ENCODE measurements around the gene SFTPA1.
"Not testable (repeated sequence)": the region's sequence is repeated elsewhere in the genome, so short reads cannot be mapped to it uniquely, and the experiment has no call there.

Gene SFTPA1

DNA sequence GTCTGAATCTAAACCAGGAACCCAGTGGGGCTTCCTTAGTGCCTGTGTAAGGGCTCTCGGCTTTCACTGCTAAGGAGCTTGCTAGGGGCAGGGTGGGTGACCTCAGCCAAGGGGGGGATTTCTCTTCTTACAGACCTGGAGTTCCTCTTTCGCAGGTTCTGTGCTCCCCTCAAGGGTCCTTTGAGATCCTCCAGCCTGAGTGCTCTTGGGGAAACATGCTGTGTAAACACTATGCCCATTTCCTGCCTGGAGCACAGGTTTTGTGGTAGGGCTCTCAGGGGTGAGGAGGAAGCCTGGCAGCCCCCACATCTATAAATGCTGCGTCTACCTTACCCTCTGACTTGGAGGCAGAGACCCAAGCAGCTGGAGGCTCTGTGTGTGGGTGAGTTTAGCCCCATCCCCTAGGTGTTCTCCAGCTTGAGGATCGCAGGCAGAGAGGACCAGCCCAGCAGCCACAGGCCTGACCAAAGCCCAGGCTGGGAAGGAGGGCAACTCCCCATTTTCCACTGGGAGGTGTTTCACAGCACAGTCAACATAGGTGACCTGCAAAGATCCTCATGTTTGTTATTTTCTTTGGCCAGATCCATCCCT is at the start of gene SFTPA1:
Gene SFTPA1 (plus strand): TSS at position 339 of the 591 bp plus-strand sequence. CDS start 887 bp downstream, outside the sequence.
- DNase-seq (ENCODE audit: low spot score): no peak

DNA sequence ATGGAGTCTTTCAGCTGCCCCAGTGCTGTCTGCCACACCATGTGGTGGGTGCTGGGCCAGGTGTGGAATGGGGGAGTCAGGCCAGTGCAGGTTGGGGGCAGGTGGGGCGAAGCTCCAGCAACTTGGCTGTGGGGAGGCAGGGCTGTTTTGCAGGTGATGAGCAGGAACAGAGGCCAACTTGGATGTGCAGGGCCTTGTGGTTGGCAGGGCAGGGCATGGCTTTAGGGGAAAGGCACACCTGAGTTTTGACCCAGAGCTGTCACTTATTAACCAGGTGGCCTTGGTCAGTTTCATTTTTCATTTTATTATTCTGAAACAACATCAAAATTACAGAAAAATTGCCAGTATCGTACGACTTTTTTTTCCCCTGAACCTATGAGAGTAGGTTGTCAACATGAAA is 49.5 kb upstream of the SFTPA1 start:
- no peak for DNase-seq (ENCODE audit: low spot score)

DNA sequence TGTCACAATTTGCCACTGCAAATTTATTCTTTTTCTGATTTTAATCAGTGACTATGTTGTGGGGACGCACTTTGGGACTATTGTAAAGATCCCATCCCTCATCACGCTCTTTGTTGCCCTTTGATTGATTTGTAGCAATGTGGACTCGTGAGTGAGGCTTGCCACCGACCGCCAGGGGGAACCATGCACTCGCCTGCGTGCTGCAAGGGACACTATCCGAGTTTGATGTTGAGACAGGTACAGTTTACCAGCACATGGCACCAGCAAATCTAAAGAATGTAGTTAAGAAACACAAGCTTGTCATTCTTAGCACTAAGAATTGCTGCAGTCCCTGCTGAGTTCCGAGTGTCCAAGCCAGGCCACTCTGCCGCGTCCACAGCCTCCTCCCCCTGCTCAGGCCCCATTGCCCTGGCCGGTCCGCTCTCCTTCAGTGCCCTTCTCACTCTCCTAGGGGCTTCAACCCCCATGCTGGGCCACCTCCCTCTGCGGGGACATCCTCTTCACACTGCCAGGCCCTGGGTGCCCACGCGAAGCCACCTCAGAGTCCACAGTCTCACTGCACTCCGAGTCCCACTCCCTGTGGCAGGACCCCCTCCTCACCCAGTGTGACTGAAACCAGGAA is 48.5 kb upstream of the SFTPA1 start:
- peak; percentile 71 for DNase-seq (ENCODE audit: low spot score)

DNA sequence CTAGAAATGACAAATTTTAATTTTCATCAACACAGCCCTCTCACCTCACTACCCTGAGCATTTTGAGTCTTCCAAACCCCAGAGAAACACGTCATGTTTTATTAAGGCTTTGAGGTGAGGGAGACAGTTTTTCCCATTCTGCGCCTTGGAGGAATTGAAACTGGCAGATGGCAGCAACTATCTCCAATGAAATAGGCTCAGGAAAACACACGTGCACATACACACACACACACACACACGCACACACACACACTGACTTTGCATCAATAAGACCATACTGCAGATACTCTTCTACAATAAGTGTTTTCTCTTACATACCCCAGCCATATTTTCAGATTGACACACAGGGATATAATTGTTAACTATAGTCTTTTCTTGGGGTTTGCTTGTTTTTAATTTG is 47.3 kb upstream of the SFTPA1 start:
- no peak for DNase-seq (ENCODE audit: low spot score)

DNA sequence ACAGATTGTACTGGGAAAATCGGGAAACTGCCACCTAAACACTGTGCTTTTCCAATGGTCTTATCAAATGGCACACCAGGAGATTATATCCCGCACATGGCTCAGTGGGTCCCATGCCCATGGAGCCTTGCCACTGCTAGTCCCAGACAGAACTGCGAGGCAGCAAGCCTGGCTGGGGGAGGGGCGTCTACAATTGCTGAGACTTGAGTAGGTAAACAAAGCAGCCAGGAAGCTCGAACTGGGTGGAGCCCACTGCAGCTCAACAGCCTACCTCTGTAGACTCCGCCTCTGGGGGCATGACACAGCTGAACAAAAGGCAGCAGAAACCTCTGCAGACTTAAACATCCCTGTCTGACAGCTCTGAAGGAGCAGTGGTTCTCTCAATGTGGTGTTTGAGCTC is 40.1 kb upstream of the SFTPA1 start:
- DNase-seq (ENCODE audit: low spot score): not testable (repeated sequence)

DNA sequence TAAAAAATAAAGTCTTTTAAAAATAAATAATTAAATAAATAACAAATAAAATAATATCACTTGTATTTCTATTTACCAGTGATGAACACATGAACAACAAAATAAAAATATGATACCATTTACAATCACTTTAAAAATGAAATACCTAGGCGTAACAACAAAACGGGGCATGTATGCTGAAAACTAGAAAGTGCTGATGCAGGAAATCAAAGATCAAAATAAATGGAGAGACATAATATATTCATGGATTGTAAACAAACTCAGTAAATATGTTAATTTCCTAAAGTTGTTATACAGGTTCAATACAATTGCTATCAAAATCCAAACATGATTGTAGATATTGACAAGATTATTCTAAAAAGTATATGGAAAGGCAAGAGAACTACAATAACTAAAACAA is 31.4 kb upstream of the SFTPA1 start:
- DNase-seq (ENCODE audit: low spot score): no peak

DNA sequence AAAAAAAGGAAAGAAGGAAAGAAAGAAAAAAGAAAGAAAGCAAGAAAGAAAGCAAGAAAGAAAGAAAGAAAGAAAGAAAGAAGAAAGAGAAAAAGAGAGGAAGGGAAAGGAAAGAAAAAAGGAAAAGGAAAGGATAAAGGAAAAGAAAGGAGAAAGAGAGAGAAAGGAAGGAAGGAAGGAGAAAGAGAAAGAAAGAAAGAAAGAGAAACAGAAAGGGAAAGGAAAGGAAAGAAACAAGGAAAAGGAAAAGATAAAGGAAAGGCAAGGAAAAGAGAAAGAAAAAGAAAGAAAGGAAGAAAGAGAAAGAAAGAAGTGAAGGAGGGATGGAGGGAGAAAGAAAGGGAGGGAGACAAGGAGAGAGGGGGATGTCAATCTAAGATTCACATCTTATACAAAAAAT is 29.7 kb upstream of the SFTPA1 start:
- DNase-seq (ENCODE audit: low spot score): no peak

DNA sequence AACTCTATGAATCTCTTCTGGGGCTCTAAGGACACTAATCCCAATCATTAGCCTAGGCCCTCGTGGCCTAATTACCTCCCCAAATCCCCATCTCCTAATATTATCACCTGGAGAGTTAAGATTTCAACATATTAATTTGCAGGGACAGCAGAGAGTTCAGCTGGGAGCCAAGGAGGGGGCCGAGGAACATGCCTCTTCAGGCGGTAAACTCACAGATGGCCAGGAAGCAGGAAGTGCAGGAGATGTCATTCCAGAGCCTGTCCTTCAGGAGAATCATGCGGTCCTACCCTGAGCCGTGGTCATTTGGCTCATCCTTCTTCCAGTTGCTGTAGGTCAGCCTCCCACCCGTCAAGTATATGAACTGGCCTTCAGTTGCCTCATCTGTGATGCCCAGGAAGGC is 28.6 kb upstream of the SFTPA1 start:
- DNase-seq (ENCODE audit: low spot score): no peak

DNA sequence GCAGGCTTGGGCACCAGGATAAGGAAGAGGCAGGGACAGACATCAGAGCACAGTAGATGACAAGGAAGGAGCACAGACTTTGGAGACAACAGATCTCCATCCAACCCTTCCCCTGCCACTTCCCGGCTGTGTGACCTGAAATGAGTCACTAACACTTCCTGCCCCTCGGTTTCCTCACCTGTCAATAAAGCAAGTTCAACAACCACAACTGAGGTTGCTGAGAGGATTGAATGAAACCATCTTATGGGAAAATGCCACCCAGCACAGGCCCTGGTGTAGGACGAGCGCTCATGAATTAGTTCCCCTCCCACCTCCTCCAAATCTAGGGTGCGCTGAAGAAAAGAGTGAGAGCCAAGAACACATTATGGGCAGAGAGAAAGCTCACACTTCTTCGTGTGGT is 27.8 kb upstream of the SFTPA1 start:
- not testable (repeated sequence) for DNase-seq (ENCODE audit: low spot score)

DNA sequence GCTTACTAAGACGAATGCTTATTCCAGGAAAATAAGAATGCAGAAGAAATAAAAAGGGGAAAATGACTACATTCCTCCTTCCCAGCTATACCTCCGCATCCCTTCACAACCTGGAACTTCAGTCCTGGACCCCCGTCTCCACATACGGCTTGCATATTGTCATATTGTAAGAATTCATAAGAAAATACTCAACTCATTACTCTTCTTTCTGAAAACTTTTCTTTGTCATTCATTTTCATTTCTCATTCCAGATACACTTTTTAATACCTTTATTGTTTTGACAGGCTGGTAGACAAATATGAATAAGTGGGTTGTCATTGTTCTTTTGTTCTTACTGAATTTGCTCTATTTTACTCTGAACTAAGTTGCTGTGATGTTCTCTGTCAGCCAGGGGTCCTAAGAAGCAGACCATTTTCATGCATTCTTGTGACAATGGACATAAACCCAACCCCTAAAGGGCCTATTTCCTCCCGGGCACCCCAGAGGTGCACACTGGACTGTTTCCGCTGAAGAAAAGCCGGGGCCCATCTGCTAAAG is 27.2 kb upstream of the SFTPA1 start:
- DNase-seq (ENCODE audit: low spot score): no peak

DNA sequence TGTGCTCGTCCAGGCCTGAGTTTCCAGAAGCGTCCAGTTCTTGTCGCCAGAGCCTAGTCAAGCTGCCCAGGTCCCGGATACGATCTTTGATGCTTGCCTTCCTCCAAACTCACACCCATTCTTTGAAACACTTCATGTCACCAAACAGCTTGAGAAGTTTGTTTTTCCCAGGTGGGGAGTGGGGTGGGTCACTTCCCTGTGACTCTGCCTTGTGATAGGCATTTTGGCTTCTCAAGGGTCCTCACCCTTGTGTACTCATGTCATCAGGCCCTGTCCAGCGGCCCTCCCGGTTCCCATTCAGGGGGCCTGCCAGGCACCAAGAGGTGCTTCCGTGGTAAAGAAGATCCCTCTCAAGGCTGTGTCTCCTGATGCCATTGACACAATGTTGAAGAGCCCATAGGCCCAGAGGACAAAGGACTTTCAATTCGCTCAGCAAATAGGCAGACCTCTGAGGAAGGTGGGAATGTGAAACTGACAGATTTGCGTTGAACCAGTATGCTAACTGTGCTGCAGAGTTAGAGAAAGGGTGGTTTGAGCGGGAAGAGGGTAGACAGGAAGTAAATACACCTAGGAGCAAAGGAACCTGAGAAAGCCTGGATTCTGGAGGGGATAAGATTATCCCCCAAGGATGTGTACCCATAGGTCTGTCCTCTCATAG is 24.7 kb upstream of the SFTPA1 start:
- no peak for DNase-seq (ENCODE audit: low spot score)

DNA sequence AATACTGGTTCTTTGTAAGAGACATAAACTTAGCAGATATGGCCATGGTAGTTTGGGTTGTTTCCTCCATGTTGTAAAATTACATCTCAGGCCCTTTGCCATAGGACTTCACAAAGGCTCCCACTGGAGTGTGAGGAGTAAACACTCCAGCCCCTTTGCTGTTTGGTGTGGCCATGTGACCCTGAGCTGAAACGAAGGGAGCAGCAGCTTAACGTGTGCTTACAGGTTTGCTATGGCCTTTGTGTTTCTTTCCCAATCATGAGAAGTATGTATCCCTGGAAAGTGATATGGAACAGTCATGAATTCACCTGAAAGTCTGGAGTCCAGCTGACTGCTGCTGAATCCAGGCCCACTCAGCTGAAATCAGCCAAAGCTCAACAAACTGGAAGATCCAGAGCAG is 23.8 kb upstream of the SFTPA1 start:
- DNase-seq (ENCODE audit: low spot score): no peak

DNA sequence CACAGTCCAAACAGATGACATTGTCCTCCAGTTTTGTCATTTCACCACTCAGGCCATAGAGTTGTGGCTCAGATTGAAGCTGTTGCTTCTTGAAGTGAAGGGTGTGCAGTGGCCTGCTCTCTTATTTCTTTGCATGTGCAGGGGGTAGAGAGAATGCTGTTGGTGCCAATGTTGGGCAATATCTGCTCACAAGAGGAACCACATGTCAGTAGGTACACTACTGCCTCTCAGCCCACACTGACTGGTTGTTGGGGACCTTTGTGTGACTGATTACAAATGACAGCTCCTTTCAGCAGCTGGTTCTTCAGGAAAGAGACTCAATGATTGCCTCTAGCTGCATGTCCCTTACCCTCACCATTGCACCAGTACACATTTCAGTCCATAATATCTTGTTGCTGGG is 21.9 kb upstream of the SFTPA1 start:
- DNase-seq (ENCODE audit: low spot score): no peak

DNA sequence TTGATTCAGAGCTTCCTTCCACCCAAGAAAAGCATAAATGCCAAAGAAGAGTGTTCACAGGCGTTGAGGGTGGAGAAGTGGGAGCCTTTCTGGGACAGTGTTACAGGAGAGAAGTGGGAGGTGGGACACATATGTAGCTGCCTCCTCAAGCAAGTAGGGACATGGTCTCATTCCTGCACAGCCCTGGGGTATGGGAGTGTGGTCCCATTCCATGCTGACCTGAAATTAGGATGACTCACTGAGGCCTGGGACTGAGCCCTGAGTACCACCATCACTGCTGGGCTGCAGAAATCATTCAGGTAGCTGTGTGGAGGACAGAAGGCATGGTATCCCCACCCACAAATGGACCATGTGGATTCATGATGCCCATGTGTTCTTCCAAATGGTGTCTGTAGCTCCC is 17.4 kb upstream of the SFTPA1 start:
- no peak for DNase-seq (ENCODE audit: low spot score)

DNA sequence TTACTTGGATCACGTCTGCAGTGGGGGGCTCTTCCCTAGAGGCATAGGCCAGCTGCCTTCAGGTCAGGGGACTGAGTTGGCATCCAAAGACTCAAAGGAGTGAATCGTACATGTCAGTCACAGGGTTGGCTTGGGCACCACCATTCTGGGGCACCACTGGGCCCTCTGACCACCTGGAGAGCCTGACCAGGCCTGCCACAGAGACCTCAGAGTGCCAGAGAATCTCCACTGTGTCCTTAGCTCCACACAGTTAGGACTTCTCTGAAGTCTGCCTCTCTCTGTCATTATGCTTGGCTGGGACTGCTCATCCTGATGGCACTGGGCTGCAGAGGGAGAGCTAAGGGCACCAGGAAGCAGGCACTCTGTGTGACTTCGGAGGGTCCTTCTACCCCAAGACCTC is 16.2 kb upstream of the SFTPA1 start:
- not testable (repeated sequence) for DNase-seq (ENCODE audit: low spot score)

DNA sequence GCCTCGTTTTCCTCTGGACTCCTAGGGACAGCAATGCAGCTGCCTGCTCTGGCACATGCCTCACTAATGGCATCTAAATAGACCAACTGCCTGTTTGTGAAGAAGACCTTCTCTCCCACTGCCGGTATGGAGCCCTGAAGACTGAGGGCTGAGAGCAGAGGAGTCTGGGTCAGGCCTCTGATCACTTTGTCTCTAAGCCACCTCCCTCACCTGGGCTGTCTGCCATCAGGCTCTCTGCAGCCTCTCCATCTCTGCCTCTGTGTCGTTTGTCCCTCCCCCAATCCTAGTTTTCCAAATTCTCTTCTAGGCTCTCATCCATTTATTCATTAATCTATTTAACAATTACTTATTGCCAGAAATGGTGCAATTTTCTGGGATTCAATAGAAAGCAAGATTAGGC is 15.2 kb upstream of the SFTPA1 start:
- DNase-seq (ENCODE audit: low spot score): no peak

DNA sequence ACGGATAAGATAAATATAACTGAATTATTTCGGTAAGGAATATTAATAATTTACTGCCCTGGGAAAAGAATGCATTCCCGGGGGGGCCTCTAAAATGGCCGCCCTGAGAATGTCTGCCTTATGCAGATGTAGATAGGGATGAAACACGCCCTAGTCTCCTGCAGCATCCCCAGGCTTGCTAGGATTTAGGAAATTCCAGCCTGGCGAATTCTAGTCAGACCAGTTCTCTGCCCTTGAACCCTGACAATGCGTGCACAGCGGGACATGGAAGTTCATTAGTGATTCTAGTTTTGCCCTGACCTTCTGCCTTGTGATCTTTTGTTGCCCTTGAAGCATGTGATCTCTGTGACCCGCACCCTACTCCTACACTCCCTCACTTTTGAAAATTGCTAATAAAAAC is 11.1 kb upstream of the SFTPA1 start:
- not testable (repeated sequence) for DNase-seq (ENCODE audit: low spot score)

DNA sequence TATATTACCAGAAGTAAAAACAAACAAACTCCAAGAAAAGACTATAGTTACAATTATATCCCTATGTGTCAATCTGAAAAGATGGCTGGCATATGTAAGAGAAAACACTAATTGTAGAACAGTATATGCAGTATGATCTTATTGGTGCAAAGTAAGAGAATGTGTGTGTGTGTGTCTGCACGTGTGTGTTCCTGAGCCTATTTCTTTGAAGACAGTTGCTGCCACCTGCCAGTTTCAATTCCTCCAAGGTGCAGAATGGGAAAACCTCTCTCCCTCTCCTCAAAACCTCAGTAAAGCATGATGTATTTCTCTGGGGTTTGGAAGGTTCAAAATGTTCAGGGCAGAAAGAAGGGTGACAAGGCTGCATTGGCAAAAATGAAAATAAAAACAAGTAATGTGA is 8.8 kb upstream of the SFTPA1 start:
- DNase-seq (ENCODE audit: low spot score): no peak

DNA sequence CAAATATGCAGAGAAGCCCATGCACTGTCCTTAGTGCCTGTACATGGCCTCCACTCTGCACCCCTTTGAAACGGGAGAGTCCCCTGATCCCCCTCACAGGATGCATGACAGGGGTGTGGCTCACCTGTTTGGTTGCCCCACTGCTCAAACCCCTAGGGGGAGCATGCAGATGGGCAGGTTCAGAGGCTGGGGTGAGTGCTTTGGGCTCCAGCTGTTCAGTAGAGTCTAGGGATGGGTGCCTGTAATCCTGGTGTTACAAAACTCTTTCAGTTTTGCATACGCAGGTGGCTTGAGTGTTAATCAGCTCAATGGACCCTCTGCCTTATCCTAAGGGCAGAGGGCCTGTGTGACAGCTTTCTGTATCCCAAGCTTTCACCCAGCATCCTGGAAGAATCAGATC is 7.8 kb upstream of the SFTPA1 start:
- no peak for DNase-seq (ENCODE audit: low spot score)

DNA sequence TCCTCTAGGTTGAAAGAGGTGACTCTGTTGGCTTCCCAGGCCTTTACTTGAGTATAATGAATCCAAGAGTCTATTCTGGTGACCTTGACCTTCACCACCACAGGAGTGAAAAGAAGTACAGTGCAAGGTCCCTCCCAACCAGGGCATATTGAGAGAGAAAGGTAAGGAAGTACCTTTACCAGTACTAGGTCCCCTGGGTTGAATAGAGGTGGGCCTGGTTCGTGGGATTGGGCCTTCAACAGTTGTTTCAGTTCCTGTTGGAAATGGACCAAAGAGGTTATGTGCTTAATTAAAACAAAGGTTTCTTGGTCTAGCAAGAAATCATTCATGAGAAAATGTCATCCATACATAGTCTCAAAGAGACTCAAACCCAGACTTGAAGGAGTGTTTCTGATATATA is 6.4 kb upstream of the SFTPA1 start:
- DNase-seq (ENCODE audit: low spot score): no peak

DNA sequence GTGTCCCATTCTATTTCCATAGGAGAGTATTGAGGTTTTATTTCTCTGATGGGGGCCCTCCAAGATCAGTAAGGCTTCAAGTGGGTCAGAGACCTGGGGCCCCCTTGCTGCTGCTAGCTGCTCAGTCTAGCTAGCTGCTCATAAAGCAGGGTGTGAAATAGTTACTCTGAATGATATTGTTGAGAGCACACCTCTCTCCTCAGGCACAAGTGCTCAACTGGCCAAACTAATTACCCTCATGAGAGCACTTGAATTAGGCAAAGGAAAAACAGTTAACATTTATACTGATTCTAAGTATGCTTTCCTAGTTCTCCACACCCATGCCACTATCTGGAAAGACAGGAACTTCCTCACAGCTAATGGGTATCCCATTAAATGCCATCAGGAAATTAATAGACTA is 5.4 kb upstream of the SFTPA1 start:
- no peak for DNase-seq (ENCODE audit: low spot score)

DNA sequence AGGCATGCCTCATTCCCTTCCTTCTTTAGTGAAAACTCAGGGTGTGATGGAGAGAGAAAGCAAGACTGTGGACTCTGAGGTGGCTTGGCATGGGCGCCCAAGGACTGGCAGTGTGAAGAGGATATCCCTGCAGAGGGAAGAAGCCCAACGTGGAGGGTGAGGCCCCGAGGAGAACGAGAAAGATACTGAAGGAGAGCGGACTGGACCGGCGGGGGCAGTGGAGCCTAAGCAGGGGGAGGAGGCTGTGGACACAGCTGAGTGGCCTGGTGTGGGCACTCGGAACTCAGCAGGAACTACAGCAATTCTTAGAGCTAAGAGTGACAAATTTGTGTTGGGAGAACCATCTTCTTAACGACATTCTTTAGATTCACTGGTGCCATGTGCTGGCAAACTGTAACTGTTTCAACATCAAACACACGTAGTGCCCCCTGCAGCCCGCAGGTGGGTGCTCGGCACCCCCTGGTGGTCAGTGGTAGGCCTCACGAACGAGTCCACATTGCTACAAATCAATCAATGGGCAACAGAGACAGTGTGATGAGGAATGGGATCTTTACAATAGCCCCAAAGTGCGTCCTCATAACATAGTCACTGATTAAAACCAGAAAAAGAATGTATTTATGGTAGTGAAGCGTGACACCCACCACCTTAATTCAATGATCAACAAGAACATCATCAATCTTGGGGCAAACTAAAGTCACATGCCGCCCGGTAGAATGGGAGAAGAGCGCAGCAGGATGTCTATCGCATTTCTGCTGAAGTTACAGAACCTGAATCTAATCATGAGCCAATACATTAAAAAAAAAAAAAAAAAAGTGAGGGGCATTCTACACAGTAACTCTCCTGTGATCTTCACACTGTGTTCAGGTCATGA is 2.0 kb upstream of the SFTPA1 start:
- peak; percentile 60 for DNase-seq (ENCODE audit: low spot score)

All from D341Med (cell line).